HCT116 (cell line): ENCODE measurements around the gene NTNG2. TPM values are rescaled to one million over a fixed set of nuclear protein-coding genes. Genes with fewer than 3 reads are reported as not detected.

ENCODE experiments used
- ATAC-seq: fragments of 200-7000 bp; cut with Tn5 transposase; 2 replicates; pipeline ENCODE4 v1.9.1; 2020; ENCODE audit warnings: mild to moderate bottlenecking, moderate library complexity
- BruUV-seq: library from RNA; stranded (reverse); fragments of 400-500 nt; replicated peaks from 2 replicates; lab custom pipeline; 2021; lab: Mats Ljungman, UMichigan
- CTCF ChIA-PET: fragments of 300-600 bp; sonication (Branson Sonifier 250); formaldehyde crosslinking; loops from one replicate; lab custom pipeline; 2021; ENCODE audit warnings: antibody characterized with exemption; lab: Charles Lee
- POLR2A ChIA-PET: fragments of 300-600, 350-600 bp; sonication (Branson Sonifier 250); formaldehyde crosslinking; loops from one replicate; lab custom pipeline; 2021; ENCODE audit warnings: antibody characterized with exemption; lab: Charles Lee
- RAD21 ChIA-PET, 2 experiments: fragments of 300-600 bp; sonication (Branson Sonifier 250); formaldehyde crosslinking; loops; one replicate each; lab custom pipeline; 2023; ENCODE audit warnings: low total read pairs in 2 of 2; ENCODE audit not compliant: uncharacterized antibody in 2 of 2, unreplicated experiment in 2 of 2, low non-redundant PET in 1 of 2; lab: Charles Lee
- DNase-seq: peaks from one replicate; pipeline ENCODE4 v3.0.0-alpha.2; 2010; ENCODE audit warnings: low read depth, low spot score
- H2AFZ ChIP-seq: fragments of 200-600 bp; shearing (Covaris generic), sonication (generic); 2 replicates; pipeline ENCODE4 v1.6.1; 2017; ENCODE audit warnings: low read depth, mixed run types, mixed read lengths, antibody characterized with exemption, low read length; ENCODE audit not compliant: poor library complexity, severe bottlenecking
- H3K27ac ChIP-seq: 2 replicates; pipeline ENCODE4 v1.5.1; 2012; ENCODE audit warnings: low read depth, low read length
- H3K27me3 ChIP-seq: fragments of 200-600 bp; sonication (generic); 2 replicates; pipeline ENCODE4 v1.6.1; 2016; ENCODE audit warnings: mixed run types, low read length, mixed read lengths; ENCODE audit not compliant: insufficient read depth
- H3K36me3 ChIP-seq, 2 experiments: fragments of 200-500 bp in 1 of 2; fragments of 200-600 bp in 1 of 2; sonication (Bioruptor generic) in 1 of 2; sonication (generic) in 1 of 2; 2 replicates each; pipeline versions ENCODE4 v1.5.1 to v1.6.1; 2014 to 2016; ENCODE audit warnings: low read length in 2 of 2, inconsistent platforms in 1 of 2, mixed read lengths in 1 of 2, mixed run types in 1 of 2; ENCODE audit not compliant: insufficient read depth in 2 of 2, control insufficient read depth in 1 of 2
- H3K4me1 ChIP-seq, 2 experiments: fragments of 200-600 bp in 1 of 2; sonication (generic) in 1 of 2; 2 replicates each; pipeline versions ENCODE4 v1.5.1 to v1.6.1; 2012 to 2017; ENCODE audit warnings: low read length in 2 of 2, inconsistent platforms in 1 of 2, mild to moderate bottlenecking in 1 of 2, mixed read lengths in 1 of 2, mixed run types in 1 of 2, moderate library complexity in 1 of 2; ENCODE audit not compliant: insufficient read depth in 2 of 2, control insufficient read depth in 1 of 2
- H3K4me2 ChIP-seq: fragments of 200-600 bp; sonication (generic); 2 replicates; pipeline ENCODE4 v1.6.1; 2017; ENCODE audit warnings: mixed run types, low read length, mixed read lengths
- H3K4me3 ChIP-seq, 2 experiments: fragments of 200-600 bp in 1 of 2; sonication (generic) in 1 of 2; replicated peaks in 1 of 2; 2 replicates each; pipeline ENCODE4 v1.5.1; 2011 to 2016; ENCODE audit warnings: low read length in 2 of 2, control low read depth in 1 of 2, low read depth in 1 of 2, mild to moderate bottlenecking in 1 of 2, mixed read lengths in 1 of 2, mixed run types in 1 of 2
- H3K79me2 ChIP-seq: fragments of 200-600 bp; sonication (generic); 2 replicates; pipeline ENCODE4 v1.6.1; 2017; ENCODE audit warnings: mild to moderate bottlenecking, mixed run types, low read length, moderate library complexity, mixed read lengths; ENCODE audit not compliant: insufficient read depth
- H3K9ac ChIP-seq: fragments of 200-600 bp; sonication (generic); 2 replicates; pipeline ENCODE4 v1.6.1; 2016; ENCODE audit warnings: low read length, mixed read lengths
- H3K9me2 ChIP-seq: fragments of 200-600 bp; sonication (generic), shearing (Covaris generic); 2 replicates; pipeline ENCODE4 v1.6.1; 2017; ENCODE audit warnings: mixed run types, mild to moderate bottlenecking, moderate library complexity; ENCODE audit not compliant: insufficient read depth
- H3K9me3 ChIP-seq, 2 experiments: fragments of 200-500 bp in 1 of 2; fragments of 200-600 bp in 1 of 2; sonication (Bioruptor generic) in 1 of 2; sonication (generic) in 1 of 2; 2 replicates each; pipeline ENCODE4 v1.6.1; 2014 to 2017; ENCODE audit warnings: low read length in 2 of 2, mixed read lengths in 2 of 2, inconsistent platforms in 1 of 2, low read depth in 1 of 2, mild to moderate bottlenecking in 1 of 2, mixed run types in 1 of 2, moderate library complexity in 1 of 2; ENCODE audit not compliant: control insufficient read depth in 1 of 2, insufficient read depth in 1 of 2
- H4K20me1 ChIP-seq: fragments of 200-600 bp; sonication (generic), shearing (Covaris generic); 2 replicates; pipeline ENCODE4 v1.6.1; 2017; ENCODE audit warnings: mixed run types, mild to moderate bottlenecking, moderate library complexity; ENCODE audit not compliant: insufficient read depth
- CTCF ChIP-seq, 3 experiments: fragments of 200-600 bp in 1 of 3; sonication (generic) in 1 of 3; IDR thresholded peaks in 2 of 3; conservative IDR thresholded peaks in 1 of 3; 2 replicates each; pipeline ENCODE4 v1.5.1; 2012 to 2017; ENCODE audit warnings: low read depth in 2 of 3, low read length in 2 of 3, antibody characterized with exemption in 1 of 3, borderline replicate concordance in 1 of 3, control low read depth in 1 of 3, mild to moderate bottlenecking in 1 of 3, mixed read lengths in 1 of 3, mixed run types in 1 of 3, moderate library complexity in 1 of 3; ENCODE audit not compliant: insufficient read depth in 1 of 3
- EGR1 ChIP-seq: IDR thresholded peaks from 2 replicates; pipeline ENCODE4 v1.6.1; 2012; ENCODE audit warnings: low read depth
- EZH2phosphoT487 ChIP-seq: fragments of 200-600 bp; IDR thresholded peaks from 2 replicates; pipeline ENCODE4 v1.6.1; 2018; ENCODE audit warnings: antibody characterized with exemption, borderline replicate concordance
- FOSL1 ChIP-seq: IDR thresholded peaks from 2 replicates; pipeline ENCODE4 v1.6.1; 2012; ENCODE audit warnings: low read depth
- MAX ChIP-seq: IDR thresholded peaks from 2 replicates; pipeline ENCODE4 v1.6.1; 2012
- POLR2AphosphoS5 ChIP-seq: IDR thresholded peaks from 2 replicates; pipeline ENCODE4 v1.6.1; 2011; ENCODE audit warnings: mild to moderate bottlenecking, low read depth, low read length, moderate library complexity
- SIN3A ChIP-seq: IDR thresholded peaks from 2 replicates; pipeline ENCODE4 v1.6.1; 2012; ENCODE audit warnings: low read depth
- SP1 ChIP-seq: IDR thresholded peaks from 2 replicates; pipeline ENCODE4 v1.6.1; 2012; ENCODE audit warnings: low read depth
- ZBTB33 ChIP-seq: IDR thresholded peaks from 2 replicates; pipeline ENCODE4 v1.6.1; 2011; ENCODE audit warnings: mild to moderate bottlenecking, low read length, moderate library complexity; ENCODE audit not compliant: insufficient replicate concordance; ENCODE audit errors: extremely low read depth
- intact Hi-C: fragments of 100-400 bp; cut with micrococcal nuclease; formaldehyde crosslinking; loops from 2 replicates; pipeline ENCODE4 v1.10.0; 2022
- total RNA-seq: library from RNA; stranded (reverse); gene quantifications from one replicate; pipeline ENCODE4 v1.2.1, GENCODE V29; 2021; ENCODE audit not compliant: unreplicated experiment

Gene NTNG2
- total RNA-seq, 1 experiment from 2014 or later = 2.5 TPM

GRCh38 chr9:132211570-132211969, 49.7 kb downstream of the NTNG2 start:
- intact Hi-C loops = no loop called here
- H3K9me3 ChIP-seq = no peaks in the 10 kb centered on the region
- H2AFZ ChIP-seq = no peak overlapping the region
- H3K9ac ChIP-seq = no peak overlapping the region
- no peaks in the 10 kb centered on the region for H3K27me3 ChIP-seq
- H3K9me2 ChIP-seq = no peaks in the 10 kb centered on the region
- POLR2A ChIA-PET = no interaction called here
- no peak overlapping the region for H3K4me2 ChIP-seq
- RAD21 ChIA-PET = no interaction called here
- BruUV-seq = no TSS peak
- no peak overlapping the region for H3K27ac ChIP-seq
- H3K4me3 ChIP-seq = no peak overlapping the region
- DNase-seq (no peak), ATAC-seq (no peak)
- CTCF ChIA-PET = no interaction called here
- no peaks in the 10 kb centered on the region for H4K20me1 ChIP-seq
- TF ChIP-seq EZH2phosphoT487 (no peak), CTCF (IDR thresholded peaks at IDR 0.05 in 2 of 3, conservative IDR thresholded peaks at IDR 0.05 in 1 of 3; ENCODE audit: borderline replicate concordance in 1 of 3, insufficient read depth in 1 of 3, low read depth in 2 of 3, low read length in 2 of 3) (no peak), SIN3A (no peak), EGR1 (no peak), SP1 (no peak), FOSL1 (no peak), MAX (no peak), POLR2AphosphoS5 (no peak), ZBTB33 (no peak)
- no peaks in the 10 kb centered on the region for H3K79me2 ChIP-seq
- H3K36me3 ChIP-seq = no peaks in the 10 kb centered on the region
- H3K4me1 ChIP-seq = peaks cover 9 to 11% of the 10 kb centered on the region in 2 experiments
